ENCODE measurements around the gene SNRNP48.

The SNRNP48 gene

GRCh38 chr6:7604003-7604402, 14.0 kb downstream of the SNRNP48 start:
- no peak for DNase-seq

- DNase-seq, result no peak
These were observed 14.5 kb downstream of the SNRNP48 start for GRCh38 chr6:7604506-7604905.

GRCh38 chr6:7615611-7616383, 25.8 kb downstream of the SNRNP48 start:
- DNase-seq, result no peak

- DNase-seq, result no peak
These were observed 28.1 kb downstream of the SNRNP48 start for GRCh38 chr6:7617801-7618764.

- DNase-seq, result no peak
These were observed 31.8 kb downstream of the SNRNP48 start for GRCh38 chr6:7621761-7622160.

GRCh38 chr6:7624796-7625710, 35.1 kb downstream of the SNRNP48 start:
- no peak for DNase-seq

- no peak for DNase-seq
These were observed 38.5 kb downstream of the SNRNP48 start for GRCh38 chr6:7628479-7628878.

GRCh38 chr6:7628909-7629308, 38.9 kb downstream of the SNRNP48 start:
- DNase-seq, result no peak

- no peak for DNase-seq
These were observed 39.3 kb downstream of the SNRNP48 start for GRCh38 chr6:7629321-7629720.

- no peak for DNase-seq
These were observed 40.8 kb downstream of the SNRNP48 start for GRCh38 chr6:7630792-7631191.

- DNase-seq, result no peak
These were observed 41.5 kb downstream of the SNRNP48 start for GRCh38 chr6:7631466-7631865.

- no peak for DNase-seq
These were observed 42.7 kb downstream of the SNRNP48 start for GRCh38 chr6:7632501-7633290.

- DNase-seq, result no peak
These were observed 43.4 kb downstream of the SNRNP48 start for GRCh38 chr6:7633361-7633760.

- DNase-seq, result no peak
These were observed 46.2 kb downstream of the SNRNP48 start for GRCh38 chr6:7636151-7636550.

GRCh38 chr6:7637533-7637932, 47.5 kb downstream of the SNRNP48 start:
- no peak for DNase-seq

GRCh38 chr6:7639427-7639826, 49.4 kb downstream of the SNRNP48 start:
- DNase-seq, result no peak

GRCh38 chr6:7640016-7640415, 50.0 kb downstream of the SNRNP48 start:
- DNase-seq, result no peak

- no peak for DNase-seq
These were observed 50.9 kb downstream of the SNRNP48 start for GRCh38 chr6:7640607-7641577.

- no peak for DNase-seq
These were observed 52.8 kb downstream of the SNRNP48 start for GRCh38 chr6:7642791-7643190.

GRCh38 chr6:7644417-7644816, 54.4 kb downstream of the SNRNP48 start:
- no peak for DNase-seq

- no peak for DNase-seq
These were observed 56.4 kb downstream of the SNRNP48 start for GRCh38 chr6:7646394-7646793.
